Neural crest cell (in vitro differentiated cells): Measurements from ENCODE around the gene KLHL6. TPM values are rescaled to one million over a fixed set of nuclear protein-coding genes. Genes with fewer than 3 reads are reported as not detected.

Experiments used
- DNase-seq: peaks from one replicate; pipeline ENCODE4 v3.0.0; 2021; ENCODE audit warnings: low read depth, mixed read lengths, low spot score
- H3K27ac Mint-ChIP-seq: one replicate; pipeline ENCODE4 v1.8.0; 2021; ENCODE audit warnings: mild to moderate bottlenecking, mixed read lengths; ENCODE audit not compliant: unreplicated experiment
- H3K27me3 Mint-ChIP-seq: 2 replicates; pipeline ENCODE4 v1.8.0; 2021; ENCODE audit warnings: low read depth, mild to moderate bottlenecking, mixed read lengths
- H3K36me3 Mint-ChIP-seq: 2 replicates; pipeline ENCODE4 v1.8.0; 2021; ENCODE audit warnings: low read depth, mild to moderate bottlenecking, mixed read lengths
- H3K4me1 Mint-ChIP-seq: 2 replicates; pipeline ENCODE4 v1.8.0; 2021; ENCODE audit warnings: mixed read lengths
- H3K4me3 Mint-ChIP-seq: one replicate; pipeline ENCODE4 v1.8.0; 2021; ENCODE audit warnings: mild to moderate bottlenecking, mixed read lengths
- H3K9me3 Mint-ChIP-seq: 2 replicates; pipeline ENCODE4 v1.8.0; 2021; ENCODE audit warnings: mixed read lengths
- total RNA-seq: library from RNA; stranded (reverse); gene quantifications from 2 replicates; pipeline ENCODE4 v1.2.1, GENCODE V29; 2021
- TF ChIP-seq, protein P1 (sequence below): fragments of 200-600 bp; sonication (generic); conservative IDR thresholded peaks from 2 replicates; pipeline ENCODE4 v1.5.0; 2021; ENCODE audit warnings: antibody characterized with exemption, mild to moderate bottlenecking

Gene KLHL6
- total RNA-seq, 1 donor from 2014 or later = 0.12 TPM

DNA sequence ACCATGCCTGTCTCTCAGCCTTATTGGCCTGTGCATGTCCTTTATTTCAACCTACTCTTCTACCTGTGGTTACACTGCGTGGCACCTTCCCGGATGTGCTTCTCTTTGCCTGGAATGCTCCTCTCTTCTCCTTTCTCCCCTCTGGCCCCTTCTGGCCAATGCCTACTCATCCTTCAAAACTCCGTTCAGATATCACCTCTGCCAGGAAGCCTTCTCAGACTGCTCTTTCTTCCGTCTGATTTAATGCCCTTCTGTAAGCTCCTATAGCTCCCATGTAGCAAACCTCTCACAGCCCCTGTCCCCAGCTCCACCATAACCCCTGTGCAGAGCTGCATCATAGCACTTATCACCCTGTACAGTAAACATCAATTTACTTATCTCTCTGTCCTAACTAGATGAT is 13.2 kb downstream of the KLHL6 start:
- Mint-ChIP-seq H3K36me3 (no peaks in the 10 kb centered on the region), H3K27me3 (no peaks in the 10 kb centered on the region), H3K27ac (no peak overlapping the region), H3K9me3 (no peaks in the 10 kb centered on the region), H3K4me1 (peaks cover 7% of the 10 kb centered on the region), H3K4me3 (no peak overlapping the region)
- TF ChIP-seq, protein P1, sequence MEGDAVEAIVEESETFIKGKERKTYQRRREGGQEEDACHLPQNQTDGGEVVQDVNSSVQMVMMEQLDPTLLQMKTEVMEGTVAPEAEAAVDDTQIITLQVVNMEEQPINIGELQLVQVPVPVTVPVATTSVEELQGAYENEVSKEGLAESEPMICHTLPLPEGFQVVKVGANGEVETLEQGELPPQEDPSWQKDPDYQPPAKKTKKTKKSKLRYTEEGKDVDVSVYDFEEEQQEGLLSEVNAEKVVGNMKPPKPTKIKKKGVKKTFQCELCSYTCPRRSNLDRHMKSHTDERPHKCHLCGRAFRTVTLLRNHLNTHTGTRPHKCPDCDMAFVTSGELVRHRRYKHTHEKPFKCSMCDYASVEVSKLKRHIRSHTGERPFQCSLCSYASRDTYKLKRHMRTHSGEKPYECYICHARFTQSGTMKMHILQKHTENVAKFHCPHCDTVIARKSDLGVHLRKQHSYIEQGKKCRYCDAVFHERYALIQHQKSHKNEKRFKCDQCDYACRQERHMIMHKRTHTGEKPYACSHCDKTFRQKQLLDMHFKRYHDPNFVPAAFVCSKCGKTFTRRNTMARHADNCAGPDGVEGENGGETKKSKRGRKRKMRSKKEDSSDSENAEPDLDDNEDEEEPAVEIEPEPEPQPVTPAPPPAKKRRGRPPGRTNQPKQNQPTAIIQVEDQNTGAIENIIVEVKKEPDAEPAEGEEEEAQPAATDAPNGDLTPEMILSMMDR = no peak
- DNase-seq = no peak

DNA sequence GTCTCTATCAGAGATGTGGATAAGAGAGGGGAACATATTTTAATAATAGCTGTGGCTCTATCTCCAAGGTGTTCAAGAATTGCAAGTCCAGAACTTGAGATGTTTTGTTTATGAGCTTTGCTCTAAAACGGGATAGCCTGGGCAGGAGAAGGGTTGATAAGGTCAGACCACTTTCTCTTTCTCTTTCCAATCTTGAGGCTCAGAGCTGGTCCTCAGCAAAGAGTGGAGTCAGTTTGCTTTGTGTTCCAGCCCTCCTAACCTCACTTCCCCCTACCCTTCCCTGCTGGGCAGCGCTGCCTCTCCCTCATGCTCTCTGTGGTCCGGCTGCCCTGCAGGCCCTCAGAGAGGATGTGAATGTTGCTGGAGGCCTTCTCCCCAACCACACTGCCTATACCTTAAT is 13.8 kb downstream of the KLHL6 start:
- Mint-ChIP-seq H3K27ac (no peak overlapping the region), H3K4me1 (peaks cover 5% of the 10 kb centered on the region), H3K27me3 (no peaks in the 10 kb centered on the region), H3K9me3 (no peaks in the 10 kb centered on the region), H3K4me3 (no peak overlapping the region), H3K36me3 (no peaks in the 10 kb centered on the region)
- no peak for DNase-seq
- TF ChIP-seq, protein P1 = no peak

DNA sequence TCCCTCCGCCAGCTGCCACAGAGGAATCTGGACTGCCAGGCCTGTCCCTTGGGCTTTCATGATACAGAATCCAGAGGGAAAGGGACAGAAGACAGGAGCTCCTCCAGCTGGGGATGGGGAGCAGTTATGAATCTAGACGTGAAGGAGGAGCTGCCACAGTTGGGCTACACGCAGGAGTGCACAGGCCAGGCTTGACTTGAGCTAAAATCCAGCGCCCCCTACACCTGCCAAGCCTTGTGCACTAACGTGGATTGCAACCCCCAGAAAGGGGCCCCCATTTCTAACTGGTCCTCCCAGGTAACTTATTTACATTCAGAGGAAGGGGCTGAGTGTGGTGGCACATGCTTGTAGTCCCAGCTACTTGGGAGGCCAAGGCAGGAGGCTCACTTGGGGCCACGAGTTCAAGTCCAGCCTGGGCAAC is 14.3 kb downstream of the KLHL6 start:
- no peak for DNase-seq
- no peaks in the 10 kb centered on the region for H3K27me3 Mint-ChIP-seq
- H3K36me3 Mint-ChIP-seq = no peaks in the 10 kb centered on the region
- no peaks in the 10 kb centered on the region for H3K9me3 Mint-ChIP-seq
- TF ChIP-seq, protein P1 = no peak
- H3K4me3 Mint-ChIP-seq = no peak overlapping the region
- H3K27ac Mint-ChIP-seq = no peak overlapping the region
- H3K4me1 Mint-ChIP-seq = peaks cover 5% of the 10 kb centered on the region

DNA sequence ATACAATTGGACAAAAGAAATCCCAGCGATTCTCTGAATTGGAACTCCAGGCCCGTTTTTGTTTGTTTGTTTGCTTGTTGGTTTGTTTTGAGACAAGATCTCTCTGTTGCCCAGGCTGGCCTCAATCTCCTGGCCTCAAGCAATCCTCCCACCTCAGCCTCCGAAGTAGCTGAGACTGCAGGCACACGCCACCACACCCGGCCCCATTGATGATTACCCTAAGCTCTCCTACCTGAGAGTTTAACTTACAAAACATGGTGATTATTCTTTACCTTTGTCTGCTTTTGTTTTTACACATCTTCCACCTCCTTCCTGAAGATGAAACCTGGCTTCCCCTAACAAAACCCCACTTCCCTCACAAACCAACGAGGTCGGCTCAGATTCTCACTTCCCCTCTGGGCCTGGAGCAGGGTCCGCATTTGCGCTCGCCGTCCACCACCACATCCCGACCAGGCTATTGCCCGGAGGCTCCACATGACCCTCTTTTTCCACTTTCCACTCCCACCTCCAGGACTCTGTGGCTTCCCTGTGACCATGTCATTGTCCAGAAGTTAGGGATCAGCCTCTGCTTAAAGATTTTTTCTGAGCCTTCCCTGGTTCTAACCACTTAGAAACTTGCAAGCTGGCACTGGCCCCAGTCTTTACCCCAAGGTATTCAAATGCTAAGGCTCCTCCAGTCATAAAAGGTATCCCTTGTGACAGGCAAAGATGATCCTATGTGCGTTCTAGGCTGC is 14.8 kb downstream of the KLHL6 start:
- no peaks in the 10 kb centered on the region for H3K36me3 Mint-ChIP-seq
- H3K4me3 Mint-ChIP-seq = no peak overlapping the region
- TF ChIP-seq, protein P1 = no peak
- H3K9me3 Mint-ChIP-seq = no peaks in the 10 kb centered on the region
- H3K27me3 Mint-ChIP-seq = no peaks in the 10 kb centered on the region
- peaks cover 3% of the 10 kb centered on the region for H3K4me1 Mint-ChIP-seq
- peak overlapping the region; percentile 32 for H3K27ac Mint-ChIP-seq
- no peak for DNase-seq

DNA sequence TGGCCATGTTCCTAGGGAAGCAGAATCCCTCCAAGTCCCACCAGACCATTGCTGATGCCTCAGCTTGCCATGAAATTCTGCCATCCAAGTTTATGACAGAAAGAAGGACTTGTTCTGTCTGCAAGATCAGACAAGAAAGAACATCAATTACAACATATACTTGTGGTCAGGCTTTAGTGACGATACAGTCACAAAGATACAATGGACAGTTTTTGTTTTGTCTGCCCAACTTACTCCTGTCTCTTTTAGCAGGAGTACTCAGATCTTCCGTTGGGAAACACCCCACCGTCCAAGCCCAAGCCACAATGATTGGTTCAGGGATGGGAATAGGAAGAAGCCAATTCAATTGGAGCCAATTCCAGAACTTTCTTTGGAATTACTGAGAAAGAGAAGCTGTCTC is 15.7 kb downstream of the KLHL6 start:
- Mint-ChIP-seq H3K27ac (no peak overlapping the region), H3K4me3 (no peak overlapping the region), H3K36me3 (no peaks in the 10 kb centered on the region), H3K9me3 (no peaks in the 10 kb centered on the region), H3K27me3 (no peaks in the 10 kb centered on the region), H3K4me1 (no peaks in the 10 kb centered on the region)
- TF ChIP-seq, protein P1 = no peak
- no peak for DNase-seq
